HUES64 (cell line): ENCODE data around the gene CHRNA5.
"Not testable (repeated sequence)": the region's sequence is repeated elsewhere in the genome, so short reads cannot be mapped to it uniquely, and the experiment has no call there.

Experiments
- H3K27ac ChIP-seq: 2 replicates; pipeline ENCODE4 v1.7.0; 2013; ENCODE audit warnings: low read depth, low read length, inconsistent platforms
- H3K27me3 ChIP-seq: 2 replicates; pipeline ENCODE4 v1.6.1; 2013; ENCODE audit warnings: mild to moderate bottlenecking, low read length; ENCODE audit not compliant: insufficient read depth
- H3K36me3 ChIP-seq: 2 replicates; pipeline ENCODE4 v1.6.1; 2013; ENCODE audit warnings: mild to moderate bottlenecking, low read length; ENCODE audit not compliant: insufficient read depth
- H3K4me1 ChIP-seq: 2 replicates; pipeline ENCODE4 v1.6.1; 2013; ENCODE audit warnings: mild to moderate bottlenecking, low read length, moderate library complexity; ENCODE audit not compliant: insufficient read depth
- H3K4me3 ChIP-seq: 2 replicates; pipeline ENCODE4 v1.5.1; 2013; ENCODE audit warnings: mild to moderate bottlenecking, low read length, moderate library complexity
- H3K9ac ChIP-seq: 2 replicates; pipeline ENCODE4 v1.6.1; 2013; ENCODE audit warnings: mild to moderate bottlenecking, low read depth, low read length
- H3K9me3 ChIP-seq: 2 replicates; pipeline ENCODE4 v1.6.1; 2013; ENCODE audit warnings: low read depth, low read length; ENCODE audit not compliant: insufficient read depth
- WGBS: fragments of 150-250, 120-280 bp; methylation state at CpG from one replicate; pipeline ENCODE4 v1.1.7; 2013; ENCODE audit warnings: missing lambda C conversion rate; 5-methylcytosine and 5-hydroxymethylcytosine counted together

Gene CHRNA5

GRCh38 chr15:78540871-78541743, 24.2 kb upstream of the CHRNA5 start:
- H3K27ac ChIP-seq = peak overlapping the region; percentile 82

GRCh38 chr15:78541744-78542034, 23.6 kb upstream of the CHRNA5 start:
- peaks cover 49% of the 10 kb centered on the region for H3K36me3 ChIP-seq
- H3K9ac ChIP-seq = peak overlapping the region; percentile 95
- H3K27ac ChIP-seq = no peak overlapping the region
- 97% methylated on average over 1 of the region's 1 CpG for WGBS
- H3K4me3 ChIP-seq = peak overlapping the region; percentile 91
- H3K27me3 ChIP-seq = no peaks in the 10 kb centered on the region
- peaks cover 6% of the 10 kb centered on the region; the same call in 1 of the 2 replicates for H3K4me1 ChIP-seq
- no peaks in the 10 kb centered on the region for H3K9me3 ChIP-seq

More at GRCh38 chr15:78540871-78541743, 24.2 kb upstream of the CHRNA5 start:
- 15% methylated on average over 17 of the region's 17 CpGs for WGBS
- H3K27me3 ChIP-seq = no peaks in the 10 kb centered on the region
- H3K9ac ChIP-seq = peak overlapping the region; percentile 95
- peaks cover 6% of the 10 kb centered on the region; the same call in 1 of the 2 replicates for H3K4me1 ChIP-seq
- peaks cover 44% of the 10 kb centered on the region for H3K36me3 ChIP-seq
- H3K4me3 ChIP-seq = peak overlapping the region; percentile 91
- H3K9me3 ChIP-seq = no peaks in the 10 kb centered on the region

DNA sequence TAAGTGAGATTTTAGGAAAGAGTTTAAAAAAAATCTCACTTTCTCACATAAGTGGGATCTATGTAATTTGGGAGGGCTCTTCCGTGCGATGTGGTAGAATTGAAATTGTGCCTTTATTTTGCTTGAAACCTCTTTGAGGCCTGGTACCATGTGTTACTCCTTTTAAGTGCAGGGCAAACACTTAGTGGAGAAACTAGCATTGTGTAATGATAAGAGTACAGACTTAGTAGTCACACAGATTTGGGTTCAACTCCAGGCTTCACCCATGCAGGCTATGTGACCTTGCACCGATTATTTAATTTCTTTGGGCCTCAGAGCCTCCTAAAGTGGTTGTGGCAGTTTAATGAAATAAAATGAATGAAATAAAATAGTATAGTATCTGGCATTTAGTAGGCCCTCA, 22.7 kb upstream of the CHRNA5 start:
- Histone ChIP-seq H3K27ac (no peak overlapping the region), H3K9ac (no peak overlapping the region), H3K9me3 (no peaks in the 10 kb centered on the region), H3K4me3 (no peak overlapping the region), H3K4me1 (peaks cover 6% of the 10 kb centered on the region; the same call in 1 of the 2 replicates), H3K36me3 (peaks cover 58% of the 10 kb centered on the region), H3K27me3 (no peaks in the 10 kb centered on the region)
- WGBS = 98% methylated on average over 3 of the region's 3 CpGs

DNA sequence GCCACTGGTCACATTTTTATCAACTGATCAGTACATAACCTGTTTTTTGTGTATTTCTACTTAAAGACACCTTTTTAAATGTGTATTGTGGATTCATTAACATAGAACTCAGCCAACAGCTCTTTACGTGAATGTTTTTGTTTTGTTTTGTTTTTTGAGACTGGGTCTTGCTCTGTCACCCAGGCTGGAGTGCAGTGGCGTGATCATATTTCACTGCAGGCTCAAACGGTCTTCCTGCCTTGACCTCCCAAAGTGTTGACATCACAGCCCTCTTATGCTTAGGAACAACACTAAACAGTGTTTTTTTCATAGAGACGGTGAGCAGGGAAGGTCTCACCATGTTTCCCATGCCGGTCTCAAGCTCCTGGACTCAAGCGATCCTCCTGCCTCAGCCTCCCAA, 15.1 kb upstream of the CHRNA5 start:
- Histone ChIP-seq H3K4me3 (no peak overlapping the region), H3K9ac (no peak overlapping the region), H3K36me3 (peaks cover 57% of the 10 kb centered on the region), H3K27me3 (no peaks in the 10 kb centered on the region), H3K27ac (no peak overlapping the region), H3K9me3 (no peaks in the 10 kb centered on the region), H3K4me1 (no peaks in the 10 kb centered on the region)
- WGBS = 89% methylated on average over 5 of the region's 6 CpGs

- Histone ChIP-seq H3K27me3 (no peaks in the 10 kb centered on the region), H3K9ac (no peak overlapping the region), H3K4me1 (no peaks in the 10 kb centered on the region), H3K9me3 (no peaks in the 10 kb centered on the region), H3K36me3 (peaks cover 51% of the 10 kb centered on the region), H3K27ac (no peak overlapping the region), H3K4me3 (no peak overlapping the region)
- WGBS = 92% methylated on average over 3 of the region's 3 CpGs
Observed at GRCh38 chr15:78550815-78551214, 14.5 kb upstream of the CHRNA5 start.

DNA sequence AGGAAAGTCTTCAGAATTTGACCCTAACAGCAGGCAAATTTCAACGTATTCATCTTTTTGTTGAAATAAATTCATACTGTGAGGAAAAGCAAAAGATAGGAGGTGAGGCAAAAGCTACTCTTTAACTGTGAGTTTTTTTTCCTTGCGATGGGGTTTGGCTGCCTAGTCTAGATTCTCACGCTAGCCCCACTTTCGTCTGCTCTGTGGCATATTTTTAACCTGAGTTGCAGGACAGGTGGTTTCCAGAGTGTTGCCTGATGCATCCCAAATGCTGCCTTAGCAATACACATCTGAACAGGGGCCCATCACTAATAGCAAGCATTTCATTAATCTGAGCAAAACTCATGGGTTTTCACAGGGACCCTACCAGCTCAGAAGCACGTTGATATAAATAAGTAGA, 13.4 kb upstream of the CHRNA5 start:
- peaks cover 41% of the 10 kb centered on the region for H3K36me3 ChIP-seq
- no peaks in the 10 kb centered on the region for H3K9me3 ChIP-seq
- H3K4me3 ChIP-seq = no peak overlapping the region
- no peak overlapping the region for H3K9ac ChIP-seq
- no peaks in the 10 kb centered on the region for H3K4me1 ChIP-seq
- H3K27me3 ChIP-seq = no peaks in the 10 kb centered on the region
- 94% methylated on average over 5 of the region's 5 CpGs for WGBS
- no peak overlapping the region for H3K27ac ChIP-seq

- no peak overlapping the region for H3K4me3 ChIP-seq
- H3K4me1 ChIP-seq = no peaks in the 10 kb centered on the region
- no peak overlapping the region for H3K27ac ChIP-seq
- no peaks in the 10 kb centered on the region for H3K9me3 ChIP-seq
- WGBS = 86% methylated on average over 5 of the region's 5 CpGs
- no peak overlapping the region for H3K9ac ChIP-seq
- H3K27me3 ChIP-seq = no peaks in the 10 kb centered on the region
- H3K36me3 ChIP-seq = peaks cover 34% of the 10 kb centered on the region
Observed at GRCh38 chr15:78552597-78552996, 12.7 kb upstream of the CHRNA5 start.

DNA sequence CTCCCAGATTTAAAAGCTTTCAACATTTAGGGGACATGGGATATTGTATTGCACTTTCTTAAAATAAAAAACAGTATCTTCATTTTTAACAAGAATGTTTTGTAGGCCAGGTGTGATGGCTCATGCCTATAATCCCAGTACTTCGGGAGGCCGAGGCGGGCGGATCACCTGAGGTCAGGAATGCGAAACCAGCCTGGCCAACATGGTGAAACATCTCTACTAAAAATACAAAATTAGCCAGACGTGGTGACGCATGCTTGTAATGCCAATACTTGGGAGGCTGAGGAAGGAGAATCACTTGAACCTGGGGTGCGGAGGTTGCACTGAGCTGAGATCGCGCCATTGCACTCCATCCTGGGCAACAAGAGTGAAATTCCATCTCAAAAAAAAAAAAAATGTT, 5.1 kb upstream of the CHRNA5 start:
- H3K36me3 ChIP-seq = not testable (repeated sequence)

DNA sequence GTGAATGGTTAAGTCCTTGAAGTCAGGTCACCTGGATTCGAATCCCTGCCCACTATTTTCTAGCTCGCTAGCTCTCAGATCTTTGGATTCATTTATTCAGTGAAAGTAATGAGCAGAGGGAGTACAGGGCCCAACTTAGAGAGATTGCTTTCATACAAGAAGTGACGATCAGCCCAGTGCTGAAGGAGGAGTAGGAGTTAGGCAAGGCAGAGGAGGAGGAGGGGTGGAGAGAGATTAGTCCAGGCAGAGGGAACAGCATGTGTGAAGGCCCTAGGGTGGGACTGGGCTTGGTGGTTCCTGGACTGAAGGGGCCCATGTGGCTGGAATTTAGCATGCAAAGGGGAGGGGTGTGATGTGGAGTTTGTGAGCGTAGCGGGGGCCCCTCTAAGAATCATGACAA, 3.8 kb upstream of the CHRNA5 start:
- 87% methylated on average over 5 of the region's 5 CpGs for WGBS

More for the DNA sequence above, 5.1 kb upstream of the CHRNA5 start:
- not testable (repeated sequence) for H3K27me3 ChIP-seq, H3K9ac ChIP-seq, H3K4me1 ChIP-seq, H3K27ac ChIP-seq, H3K9me3 ChIP-seq, H3K4me3 ChIP-seq
- WGBS = 90% methylated on average over 10 of the region's 10 CpGs

DNA sequence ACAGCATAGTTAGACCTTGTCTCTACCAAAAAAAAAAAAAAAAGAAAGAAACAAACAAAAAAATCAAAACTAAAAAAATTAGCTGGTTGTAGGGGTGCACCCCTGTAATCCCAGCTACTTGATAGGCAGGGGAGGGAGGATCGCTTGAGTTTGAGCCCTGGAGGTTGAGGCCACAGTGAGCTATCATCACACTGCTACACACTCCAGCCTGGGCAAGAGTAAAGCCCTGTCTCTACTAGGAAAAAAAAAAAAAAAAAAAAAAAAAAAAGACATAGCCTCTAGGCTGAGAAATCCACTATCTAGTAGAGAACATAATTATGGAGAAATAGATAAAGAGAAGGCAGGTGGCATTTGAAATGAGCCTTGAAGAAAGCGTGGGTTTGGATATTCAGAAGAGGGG, 2.2 kb upstream of the CHRNA5 start:
- no peak overlapping the region for H3K9ac ChIP-seq
- H3K27ac ChIP-seq = no peak overlapping the region
- no peaks in the 10 kb centered on the region for H3K27me3 ChIP-seq
- WGBS = 93% methylated on average over 1 of the region's 2 CpGs
- H3K4me1 ChIP-seq = 0 out of 2 replicates have a peak, but pooled peaks cover 7% of the 10 kb centered on the region
- H3K36me3 ChIP-seq = no peaks in the 10 kb centered on the region
- H3K4me3 ChIP-seq = no peak overlapping the region
- no peaks in the 10 kb centered on the region for H3K9me3 ChIP-seq

More for the DNA sequence above, 3.8 kb upstream of the CHRNA5 start:
- H3K27me3 ChIP-seq = no peaks in the 10 kb centered on the region
- 0 out of 2 replicates have a peak, but pooled peaks cover 7% of the 10 kb centered on the region for H3K4me1 ChIP-seq
- no peak overlapping the region for H3K27ac ChIP-seq
- no peaks in the 10 kb centered on the region for H3K36me3 ChIP-seq
- no peaks in the 10 kb centered on the region for H3K9me3 ChIP-seq
- no peak overlapping the region for H3K9ac ChIP-seq
- H3K4me3 ChIP-seq = no peak overlapping the region

DNA sequence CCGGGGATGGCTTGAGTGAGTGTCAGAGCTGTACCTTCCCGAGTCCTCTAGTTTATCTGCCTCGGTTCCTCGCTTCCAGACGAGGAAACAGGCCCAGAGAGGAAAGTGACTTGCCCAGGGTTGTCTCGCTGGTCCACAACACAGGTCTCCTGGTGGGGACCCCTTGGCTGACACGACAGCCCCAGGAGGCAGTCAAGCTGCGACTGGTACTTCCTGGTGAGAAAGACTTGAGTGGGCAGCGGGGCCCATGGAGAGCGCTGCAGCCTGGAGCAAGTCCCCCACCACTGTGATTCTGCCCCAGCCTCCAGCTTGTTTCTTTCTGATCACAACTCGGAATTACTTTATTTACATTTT, 600 bp upstream of the CHRNA5 start:
- H3K9ac ChIP-seq = no peak overlapping the region
- 58% methylated on average over 11 of the region's 11 CpGs for WGBS
- no peaks in the 10 kb centered on the region for H3K27me3 ChIP-seq
- H3K36me3 ChIP-seq = no peaks in the 10 kb centered on the region
- H3K4me1 ChIP-seq = 0 out of 2 replicates have a peak, but pooled peaks cover 7% of the 10 kb centered on the region
- H3K27ac ChIP-seq = no peak overlapping the region
- no peaks in the 10 kb centered on the region for H3K9me3 ChIP-seq
- peak overlapping the region; percentile 18 for H3K4me3 ChIP-seq
